Esophagus muscularis mucosa (tissue), 4 donors: ENCODE results near the gene F8. TPM values are rescaled to one million over a fixed set of nuclear protein-coding genes. Genes with fewer than 3 reads are reported as not detected.

Experiments
- DNase-seq: peaks from one replicate; pipeline ENCODE4 v3.0.0-alpha.2; 2017; ENCODE audit errors: extremely low spot score
- H3K27ac ChIP-seq, 4 donors: fragments of 200-600 bp; sonication (generic); replicated peaks in 1 of 4; 1 replicate in 3 of 4; 2 replicates in 1 of 4; pipeline ENCODE4 v1.5.1; 2016 to 2019; ENCODE audit warnings: mild to moderate bottlenecking in 1 of 4
- H3K27me3 ChIP-seq, 4 donors: fragments of 200-600 bp; sonication (generic); one replicate each; pipeline versions ENCODE4 v1.5.1 to v1.6.0; 2016 to 2019
- H3K36me3 ChIP-seq, 4 donors: fragments of 200-600 bp; sonication (generic); one replicate each; pipeline ENCODE4 v1.5.1; 2016 to 2019
- H3K4me1 ChIP-seq, 4 donors: fragments of 200-600 bp; sonication (generic); one replicate each; pipeline ENCODE4 v1.5.1; 2016 to 2019
- H3K4me3 ChIP-seq, 4 donors: fragments of 200-600 bp; sonication (generic); 1 replicate in 2 of 4; 2 replicates in 2 of 4; pipeline ENCODE4 v1.5.1; 2016 to 2019; ENCODE audit warnings: mild to moderate bottlenecking in 4 of 4, moderate library complexity in 1 of 4
- H3K9me3 ChIP-seq, 4 donors: fragments of 200-600 bp; sonication (generic); 1 replicate in 3 of 4; 2 replicates in 1 of 4; pipeline ENCODE4 v1.5.1; 2016 to 2019
- CTCF ChIP-seq, 3 experiments: fragments of 200-600 bp in 2 of 3; fragments of 450-650 bp in 1 of 3; sonication (generic) in 2 of 3; IDR thresholded peaks; one replicate each; pipeline ENCODE4 v1.5.1; 2017 to 2019; ENCODE audit warnings: antibody characterized with exemption in 3 of 3, mild to moderate bottlenecking in 2 of 3, moderate library complexity in 1 of 3
- EP300 ChIP-seq: sonication (generic); formaldehyde crosslinking; IDR thresholded peaks from one replicate; pipeline ENCODE4 v1.6.1; 2017; ENCODE audit warnings: antibody characterized with exemption
- POLR2A ChIP-seq: fragments of 450-650 bp; IDR thresholded peaks from one replicate; pipeline ENCODE4 v1.6.1; 2017; ENCODE audit warnings: antibody characterized with exemption, moderate library complexity, mild to moderate bottlenecking, low read depth
- POLR2AphosphoS5 ChIP-seq, 2 donors: sonication (generic); formaldehyde crosslinking; IDR thresholded peaks; one replicate each; pipeline ENCODE4 v1.6.1; 2017; ENCODE audit warnings: antibody characterized with exemption in 2 of 2
- WGBS: methylation state at CpG from one replicate; pipeline ENCODE4 v1.1.5; 2018; 5-methylcytosine and 5-hydroxymethylcytosine counted together
- intact Hi-C: fragments of 100-400 bp; cut with DNase I; formaldehyde crosslinking; loops from one replicate; pipeline ENCODE4 v1.15.1; 2023
- total RNA-seq, 4 donors: library from RNA; depleted of rRNA; stranded (reverse); fragments of >200 nt; gene quantifications; one replicate each; pipeline versions ENCODE4 v1.1.0 to v1.2.1, GENCODE V29; 2016

Gene F8
- total RNA-seq, 4 donors from 2014 or later = 17.0 to 30.0 (median 22.3) TPM

- Histone ChIP-seq H3K4me3 (no peak overlapping the region), H3K9me3 (no peaks in the 10 kb centered on the region), H3K36me3 (no peaks in the 10 kb centered on the region), H3K27me3 (no peaks in the 10 kb centered on the region), H3K4me1 (no peaks in the 10 kb centered on the region), H3K27ac (no peak overlapping the region)
- WGBS = 58% methylated on average over 3 of the region's 3 CpGs
- intact Hi-C loops = no loop called here
- no peak for DNase-seq
- TF ChIP-seq POLR2AphosphoS5 (IDR thresholded peaks at IDR 0.05) (no peak), POLR2A (no peak), CTCF (IDR thresholded peaks at IDR 0.05) (no peak), EP300 (no peak)
These were observed 31.5 kb downstream of the F8 start for GRCh38 chrX:154991039-154991438.

GRCh38 chrX:154990496-154990895 is 32.0 kb downstream of the F8 start:
- no peak for DNase-seq
- Histone ChIP-seq H3K27ac (no peak overlapping the region), H3K36me3 (no peaks in the 10 kb centered on the region), H3K4me3 (no peak overlapping the region), H3K9me3 (no peaks in the 10 kb centered on the region), H3K4me1 (no peaks in the 10 kb centered on the region), H3K27me3 (no peaks in the 10 kb centered on the region)
- TF ChIP-seq POLR2A = no peak
- TF ChIP-seq CTCF (IDR thresholded peaks at IDR 0.05) = no peak
- TF ChIP-seq POLR2AphosphoS5 (IDR thresholded peaks at IDR 0.05) = no peak
- no peak for TF ChIP-seq EP300
- intact Hi-C loops = no loop called here
- 71% methylated on average over 3 of the region's 3 CpGs for WGBS

GRCh38 chrX:154988719-154989118 is 33.8 kb downstream of the F8 start:
- Histone ChIP-seq H3K27me3 (no peaks in the 10 kb centered on the region), H3K9me3 (no peaks in the 10 kb centered on the region), H3K27ac (no peak overlapping the region), H3K4me3 (no peak overlapping the region), H3K36me3 (peaks cover 0 to 4% (median 0%) of the 10 kb centered on the region in 4 donors), H3K4me1 (no peaks in the 10 kb centered on the region)
- TF ChIP-seq CTCF (IDR thresholded peaks at IDR 0.05) = no peak
- TF ChIP-seq POLR2AphosphoS5 (IDR thresholded peaks at IDR 0.05) = no peak
- TF ChIP-seq POLR2A = no peak
- no peak for TF ChIP-seq EP300
- WGBS = 61% methylated on average over 3 of the region's 3 CpGs
- intact Hi-C loops = no loop called here
- DNase-seq = no peak

GRCh38 chrX:154987940-154988339 is 34.6 kb downstream of the F8 start:
- Histone ChIP-seq H3K9me3 (no peaks in the 10 kb centered on the region), H3K27ac (no peak overlapping the region), H3K4me3 (no peak overlapping the region), H3K36me3 (peaks cover 0 to 4% (median 0%) of the 10 kb centered on the region in 4 donors), H3K4me1 (no peaks in the 10 kb centered on the region), H3K27me3 (no peaks in the 10 kb centered on the region)
- DNase-seq = no peak
- TF ChIP-seq CTCF (IDR thresholded peaks at IDR 0.05) (no peak), POLR2A (no peak), POLR2AphosphoS5 (IDR thresholded peaks at IDR 0.05) (no peak), EP300 (no peak)
- WGBS = 74% methylated on average over 3 of the region's 3 CpGs
- intact Hi-C loops = no loop called here
